RPMI7951 (cell line): ENCODE data around the gene XIRP1. TPM values are rescaled to one million over a fixed set of nuclear protein-coding genes. Genes with fewer than 3 reads are reported as not detected.

Source experiments
- DNase-seq: peaks from one replicate; pipeline ENCODE4 v3.0.0-alpha.2; 2012; ENCODE audit warnings: low read depth
- total RNA-seq: library from RNA; depleted of rRNA; stranded (reverse); fragments of >200 nt; shearing (Covaris generic); gene quantifications from 2 replicates; pipeline ENCODE4 v1.2.3, GENCODE V29; 2014

XIRP1 gene
- total RNA-seq, 1 experiment from 2014 or later: 0.12 TPM

GRCh38 chr3:39210078-39210477 lies 17.7 kb upstream of the XIRP1 start:
- no peak for DNase-seq

- no peak for DNase-seq
These were observed 17.1 kb upstream of the XIRP1 start for GRCh38 chr3:39209329-39209970.

- DNase-seq: peak; percentile 60
These were observed 16.2 kb upstream of the XIRP1 start for GRCh38 chr3:39208463-39209055.

GRCh38 chr3:39207361-39208186 lies 15.2 kb upstream of the XIRP1 start:
- DNase-seq: no peak

GRCh38 chr3:39205919-39206516 lies 13.6 kb upstream of the XIRP1 start:
- DNase-seq: no peak

- peak; percentile 66 for DNase-seq
These were observed 12.7 kb upstream of the XIRP1 start for GRCh38 chr3:39205131-39205530.

- DNase-seq: no peak
These were observed 11.5 kb upstream of the XIRP1 start for GRCh38 chr3:39203860-39204259.

GRCh38 chr3:39203402-39203801 lies 11.0 kb upstream of the XIRP1 start:
- DNase-seq: no peak

GRCh38 chr3:39202094-39202493 lies 9.7 kb upstream of the XIRP1 start:
- peak; percentile 12 for DNase-seq

GRCh38 chr3:39196671-39197356 lies 4.4 kb upstream of the XIRP1 start:
- DNase-seq: no peak

GRCh38 chr3:39196034-39196433 lies 3.6 kb upstream of the XIRP1 start:
- DNase-seq: no peak

GRCh38 chr3:39193391-39193790 lies 996 bp upstream of the XIRP1 start:
- DNase-seq: peak; percentile 40

- DNase-seq: no peak
These were observed 622 bp downstream of the XIRP1 start for GRCh38 chr3:39191773-39192172.

GRCh38 chr3:39191111-39191510 lies 1.3 kb downstream of the XIRP1 start:
- no peak for DNase-seq

- no peak for DNase-seq
These were observed 1.9 kb downstream of the XIRP1 start for GRCh38 chr3:39190281-39191025.

GRCh38 chr3:39189959-39190269 lies 2.5 kb downstream of the XIRP1 start:
- DNase-seq: peak; percentile 65

GRCh38 chr3:39189150-39189958 lies 3.0 kb downstream of the XIRP1 start:
- no peak for DNase-seq

GRCh38 chr3:39188271-39189149 lies 3.9 kb downstream of the XIRP1 start:
- DNase-seq: no peak

- DNase-seq: no peak
These were observed 4.8 kb downstream of the XIRP1 start for GRCh38 chr3:39187372-39188155.
